HepG2 (cell line): ENCODE data around the gene ZBTB20. TPM values are rescaled to one million over a fixed set of nuclear protein-coding genes. Genes with fewer than 3 reads are reported as not detected.

Source experiments
- ATAC-seq: fragments of 200-7000 bp; cut with Tn5 transposase; 3 replicates; pipeline ENCODE4 v1.9.1; 2020; ENCODE audit warnings: mild to moderate bottlenecking, moderate library complexity
- BruUV-seq: library from RNA; stranded (reverse); fragments of 400-500 nt; replicated peaks from 2 replicates; lab custom pipeline; 2021; lab: Mats Ljungman, UMichigan
- CTCF ChIA-PET: fragments of 300-600 bp; formaldehyde crosslinking; extraction: SDS; loops from one replicate; lab custom pipeline; 2021; ENCODE audit warnings: low total read pairs, inconsistent platforms, low intra/inter-chr PET ratio; lab: Yijun Ruan, JAX
- POLR2A ChIA-PET: fragments of 350-600 bp; sonication (Branson Sonifier 250); formaldehyde crosslinking; loops from one replicate; lab custom pipeline; 2020; ENCODE audit warnings: antibody characterized with exemption, inconsistent platforms; lab: Yijun Ruan, JAX
- DNase-seq: peaks from one replicate; pipeline ENCODE4 v3.0.0-alpha.2; 2015; ENCODE audit warnings: low spot score
- FAIRE-seq: peaks from 3 replicates; lab custom pipeline; 2011; peaks lifted over from hg19 to GRCh38; lab: Jason Lieb, UNC
- H2AFZ ChIP-seq: one replicate; pipeline ENCODE4 v1.6.1; 2011; ENCODE audit warnings: low read length, inconsistent platforms
- H3K27ac ChIP-seq: fragments of 300-600 bp; 3 replicates; pipeline ENCODE4 v1.8.0; 2011; ENCODE audit warnings: mixed run types, mild to moderate bottlenecking, mixed read lengths, low read length, inconsistent platforms; ENCODE audit not compliant: insufficient read depth; ENCODE audit errors: extremely low read length
- H3K27me3 ChIP-seq, 2 experiments: fragments of 200-600 bp in 1 of 2; 2 replicates in 1 of 2; 3 replicates in 1 of 2; pipeline versions ENCODE4 v1.6.0 to v1.8.0; 2011; ENCODE audit warnings: low read length in 2 of 2, mild to moderate bottlenecking in 2 of 2, moderate library complexity in 2 of 2, inconsistent platforms in 1 of 2; ENCODE audit not compliant: insufficient read depth in 2 of 2, control insufficient read depth in 1 of 2
- H3K36me3 ChIP-seq, 2 experiments: fragments of 200-600 bp in 1 of 2; replicated peaks in 1 of 2; 2 replicates in 1 of 2; 3 replicates in 1 of 2; pipeline versions ENCODE4 v1.5.1 to v1.8.0; 2011; ENCODE audit warnings: low read length in 2 of 2, inconsistent platforms in 1 of 2; ENCODE audit not compliant: insufficient read depth in 2 of 2, control insufficient read depth in 1 of 2
- H3K4me1 ChIP-seq: 2 replicates; pipeline ENCODE4 v1.5.1; 2012; ENCODE audit warnings: low read length, inconsistent platforms; ENCODE audit not compliant: insufficient read depth
- H3K4me2 ChIP-seq: 2 replicates; pipeline ENCODE4 v1.6.0; 2011; ENCODE audit warnings: low read depth, low read length, inconsistent platforms
- H3K4me3 ChIP-seq, 3 experiments: fragments of 200-600 bp in 1 of 3; sonication (generic), shearing (Covaris generic) in 1 of 3; replicated peaks in 1 of 3; 2 replicates each; pipeline ENCODE4 v1.5.1; 2011 to 2016; ENCODE audit warnings: low read length in 3 of 3, inconsistent platforms in 2 of 3, low read depth in 2 of 3, mild to moderate bottlenecking in 2 of 3, control low read depth in 1 of 3, mixed read lengths in 1 of 3; ENCODE audit not compliant: insufficient read depth in 1 of 3
- H3K79me2 ChIP-seq: one replicate; pipeline ENCODE4 v1.6.1; 2011; ENCODE audit warnings: low read length, inconsistent platforms; ENCODE audit not compliant: insufficient read depth
- H3K9ac ChIP-seq: 2 replicates; pipeline ENCODE4 v1.6.0; 2011; ENCODE audit warnings: mild to moderate bottlenecking, low read depth, low read length, inconsistent platforms; ENCODE audit not compliant: insufficient read depth
- H3K9me3 ChIP-seq: 2 replicates; pipeline ENCODE4 v1.5.1; 2012; ENCODE audit warnings: mild to moderate bottlenecking, low read length
- H4K20me1 ChIP-seq: 2 replicates; pipeline ENCODE4 v1.6.0; 2011; ENCODE audit warnings: inconsistent platforms, mild to moderate bottlenecking, low read length, moderate library complexity; ENCODE audit not compliant: insufficient read depth
- CHD2 ChIP-seq: IDR thresholded peaks from 2 replicates; pipeline ENCODE4 v1.6.1; 2011; ENCODE audit warnings: low read depth, low read length, improper control_type of control experiment
- HNRNPLL ChIP-seq: fragments of 200-400 bp; formaldehyde crosslinking; IDR thresholded peaks from 2 replicates; pipeline ENCODE4 v1.6.1; 2017; ENCODE audit warnings: mild to moderate bottlenecking, low read depth, low read length; ENCODE audit not compliant: poor library complexity, severe bottlenecking
- JARID2 ChIP-seq: sonication (generic); formaldehyde crosslinking; IDR thresholded peaks from 2 replicates; pipeline ENCODE4 v1.8.1; 2023; ENCODE audit warnings: missing genetic modification reagents, inconsistent platforms; ENCODE audit not compliant: insufficient replicate concordance
- JUND ChIP-seq: sonication (generic); formaldehyde crosslinking; IDR thresholded peaks from 2 replicates; pipeline ENCODE4 v1.8.0; 2022; ENCODE audit warnings: mild to moderate bottlenecking, missing genetic modification reagents
- NR2F2 ChIP-seq: IDR thresholded peaks from 2 replicates; pipeline ENCODE4 v1.6.1; 2012; ENCODE audit warnings: low read depth, inconsistent platforms, borderline replicate concordance
- WGBS: methylation state at CpG from one replicate; pipeline ENCODE4 v1.1.6; 2017; ENCODE audit warnings: low lambda C conversion rate; 5-methylcytosine and 5-hydroxymethylcytosine counted together
- in situ Hi-C: cut with HindIII; loops from 2 replicates; pipeline ENCODE4 v1.10.0; 2017; ENCODE audit warnings: low pct_unique_long_range_greater_than_20kb; ENCODE audit not compliant: extremely low pct_ligation_motif_present
- intact Hi-C: fragments of 100-400 bp; cut with micrococcal nuclease; formaldehyde crosslinking; loops from one replicate; pipeline ENCODE4 v1.10.0; 2022; ENCODE audit not compliant: unreplicated experiment
- polyA plus RNA-seq, 8 experiments: library from polyadenylated mRNA; depleted of rRNA in 3 of 8; stranded (reverse) in 7 of 8; unstranded in 1 of 8; fragments of >200 nt; fragmentation: Illumina TruSeq in 4 of 8; extraction: Trizol in 4 of 8; gene quantifications; 2 replicates each; pipeline versions ENCODE4 v1.2.1 to v1.2.3, GENCODE V29; 2011 to 2016; ENCODE audit warnings: low read depth in 4 of 8, missing spikeins in 1 of 8, mixed read lengths in 1 of 8; ENCODE audit not compliant: insufficient read depth in 1 of 8
- total RNA-seq, 5 experiments: library from RNA; depleted of rRNA; stranded (reverse); fragments of >200 nt; fragmentation: Illumina TruSeq; extraction: Trizol; gene quantifications; 2 replicates each; pipeline ENCODE4 v1.2.3, GENCODE V29; 2016; ENCODE audit warnings: low read depth in 1 of 5

Gene ZBTB20
- total and polyA plus RNA-seq, 2 of the 13 experiments (the other 11 are each of a cell fraction or from before 2014, with no cell fraction given) = 1.9 to 8.8 TPM

- no peaks in the 10 kb centered on the region for H3K79me2 ChIP-seq
- no peaks in the 10 kb centered on the region for H4K20me1 ChIP-seq
- peaks cover 21% of the 10 kb centered on the region for H3K4me1 ChIP-seq
- H3K36me3 ChIP-seq = no peaks in the 10 kb centered on the region; a peak in 1 of 5 replicates
- FAIRE-seq (no peak), ATAC-seq (peak; percentile 67), DNase-seq (no peak)
- no peak overlapping the region for H3K27ac ChIP-seq
- POLR2A ChIA-PET = no interaction called here
- in situ Hi-C loops = no loop called here
- no peaks in the 10 kb centered on the region for H3K9me3 ChIP-seq
- intact Hi-C loops = no loop called here
- no peak overlapping the region for H2AFZ ChIP-seq
- CTCF ChIA-PET = no interaction called here
- TF ChIP-seq JARID2 (CRISPR knock-in tag) (no peak), NR2F2 (no peak), JUND (CRISPR knock-in tag) (no peak), HNRNPLL (no peak)
- H3K4me2 ChIP-seq = no peak overlapping the region
- no peak overlapping the region for H3K9ac ChIP-seq
- BruUV-seq = no TSS peak
- no peak overlapping the region for H3K4me3 ChIP-seq
- WGBS = 77% methylated on average over 2 of the region's 2 CpGs
- H3K27me3 ChIP-seq = no peaks in the 10 kb centered on the region
These were observed 636.9 kb downstream of the ZBTB20 start for GRCh38 chr3:114510201-114510600.

GRCh38 chr3:114509756-114510155 is 637.3 kb downstream of the ZBTB20 start:
- FAIRE-seq = no peak

More at GRCh38 chr3:114509756-114510155, 637.3 kb downstream of the ZBTB20 start:
- no peaks in the 10 kb centered on the region for H3K27me3 ChIP-seq
- H2AFZ ChIP-seq = no peak overlapping the region
- DNase-seq = no peak
- TF ChIP-seq CHD2 (no peak), NR2F2 (no peak)
- H3K36me3 ChIP-seq = no peaks in the 10 kb centered on the region; a peak in 1 of 5 replicates
- ATAC-seq = no peak
- WGBS = 96% methylated on average over 5 of the region's 5 CpGs
- H4K20me1 ChIP-seq = no peaks in the 10 kb centered on the region
- ChIA-PET CTCF (no interaction called here), POLR2A (no interaction called here)
- H3K27ac ChIP-seq = no peak overlapping the region
- H3K4me3 ChIP-seq = no peak overlapping the region
- no TSS peak for BruUV-seq
- in situ Hi-C loops = no loop called here
- H3K9me3 ChIP-seq = no peaks in the 10 kb centered on the region
- H3K4me1 ChIP-seq = peaks cover 21% of the 10 kb centered on the region
- intact Hi-C loops = no loop called here
- H3K9ac ChIP-seq = no peak overlapping the region
- no peaks in the 10 kb centered on the region for H3K79me2 ChIP-seq
- H3K4me2 ChIP-seq = no peak overlapping the region
